ENCODE data around the gene CENPH. TPM values are rescaled to one million over a fixed set of nuclear protein-coding genes. Genes with fewer than 3 reads are reported as not detected.
A peak's percentile ranks its signal among the peaks of the same experiment; 100 is the strongest.

Gene CENPH
- total and polyA plus RNA-seq, 2 of the 13 experiments (the other 11 are each of a cell fraction or from before 2014, with no cell fraction given): 11.2 to 28.8 TPM

- TF ChIP-seq GTF2F1 (IDR thresholded peaks at IDR 0.05; ENCODE audit: low read length) (0 out of 2 replicates have a peak, but pooled peaks have one; percentile 52), GMEB1 (CRISPR knock-in tag; IDR thresholded peaks at IDR 0.05; ENCODE audit: borderline replicate concordance) (peak; percentile 63), RXRB (CRISPR knock-in tag; IDR thresholded peaks at IDR 0.05; ENCODE audit: borderline replicate concordance) (peak; percentile 52; the same call in 1 of the 2 replicates), KMT2B (CRISPR knock-in tag; IDR thresholded peaks at IDR 0.05) (peak; percentile 95), ZNF75D (CRISPR knock-in tag; IDR thresholded peaks at IDR 0.05; ENCODE audit: borderline replicate concordance) (no peak), MAF1 (CRISPR knock-in tag; IDR thresholded peaks at IDR 0.05; ENCODE audit: borderline replicate concordance) (no peak), TBX3 (IDR thresholded peaks at IDR 0.05; ENCODE audit: borderline replicate concordance) (no peak), YEATS4 (CRISPR knock-in tag; IDR thresholded peaks at IDR 0.05; ENCODE audit: borderline replicate concordance) (peak; percentile 34; the same call in 1 of the 2 replicates), EZH2 (conservative IDR thresholded peaks at IDR 0.05; ENCODE audit: low read depth, low read length) (no peak), SPEN (CRISPR knock-in tag; IDR thresholded peaks at IDR 0.05; ENCODE audit: low read depth) (peak; percentile 69; the same call in 1 of the 2 replicates), ZNF3 (CRISPR knock-in tag; IDR thresholded peaks at IDR 0.05) (no peak), ZNF644 (CRISPR knock-in tag; IDR thresholded peaks at IDR 0.05; ENCODE audit: low read depth) (0 out of 2 replicates have a peak, but pooled peaks have one; percentile 10), ZBTB8A (CRISPR knock-in tag; IDR thresholded peaks at IDR 0.05; ENCODE audit: borderline replicate concordance, low read depth) (no peak), NFE2 (CRISPR knock-in tag; IDR thresholded peaks at IDR 0.05) (no peak), POLR2AphosphoS5 (IDR thresholded peaks at IDR 0.05; ENCODE audit: low read depth, low read length) (peak; percentile 88), NFATC3 (CRISPR knock-in tag; IDR thresholded peaks at IDR 0.05) (0 out of 2 replicates have a peak, but pooled peaks have one; percentile 53), NR2F6 (IDR thresholded peaks at IDR 0.05) (no peak), NR2F6 (CRISPR knock-in tag; IDR thresholded peaks at IDR 0.05) (peak; percentile 7; the same call in 1 of the 2 replicates), ZNF670 (CRISPR knock-in tag; IDR thresholded peaks at IDR 0.05; ENCODE audit: borderline replicate concordance) (no peak), ZNF766 (CRISPR knock-in tag; IDR thresholded peaks at IDR 0.05; ENCODE audit: borderline replicate concordance) (no peak)
- TF ChIP-seq, protein P1, sequence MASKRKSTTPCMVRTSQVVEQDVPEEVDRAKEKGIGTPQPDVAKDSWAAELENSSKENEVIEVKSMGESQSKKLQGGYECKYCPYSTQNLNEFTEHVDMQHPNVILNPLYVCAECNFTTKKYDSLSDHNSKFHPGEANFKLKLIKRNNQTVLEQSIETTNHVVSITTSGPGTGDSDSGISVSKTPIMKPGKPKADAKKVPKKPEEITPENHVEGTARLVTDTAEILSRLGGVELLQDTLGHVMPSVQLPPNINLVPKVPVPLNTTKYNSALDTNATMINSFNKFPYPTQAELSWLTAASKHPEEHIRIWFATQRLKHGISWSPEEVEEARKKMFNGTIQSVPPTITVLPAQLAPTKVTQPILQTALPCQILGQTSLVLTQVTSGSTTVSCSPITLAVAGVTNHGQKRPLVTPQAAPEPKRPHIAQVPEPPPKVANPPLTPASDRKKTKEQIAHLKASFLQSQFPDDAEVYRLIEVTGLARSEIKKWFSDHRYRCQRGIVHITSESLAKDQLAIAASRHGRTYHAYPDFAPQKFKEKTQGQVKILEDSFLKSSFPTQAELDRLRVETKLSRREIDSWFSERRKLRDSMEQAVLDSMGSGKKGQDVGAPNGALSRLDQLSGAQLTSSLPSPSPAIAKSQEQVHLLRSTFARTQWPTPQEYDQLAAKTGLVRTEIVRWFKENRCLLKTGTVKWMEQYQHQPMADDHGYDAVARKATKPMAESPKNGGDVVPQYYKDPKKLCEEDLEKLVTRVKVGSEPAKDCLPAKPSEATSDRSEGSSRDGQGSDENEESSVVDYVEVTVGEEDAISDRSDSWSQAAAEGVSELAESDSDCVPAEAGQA (IDR thresholded peaks at IDR 0.05; ENCODE audit: low read depth): no peak
- TF ChIP-seq, protein P1 (CRISPR knock-in tag; IDR thresholded peaks at IDR 0.05; ENCODE audit: borderline replicate concordance): no peak
Observed at GRCh38 chr5:69234457-69235268, 45.3 kb downstream of the CENPH start, which contains the start of gene CDK7 (continued).

Measured in HepG2 (cell line).